GM12878 (cell line): Measurements from ENCODE around the gene SUSD2. TPM values are rescaled to one million over a fixed set of nuclear protein-coding genes. Genes with fewer than 3 reads are reported as not detected.

Experiments
- ATAC-seq: fragments of 200-7000 bp; cut with Tn5 transposase; 3 replicates; pipeline ENCODE4 v1.9.1; 2020; ENCODE audit warnings: mild to moderate bottlenecking, moderate library complexity
- BruUV-seq: library from RNA; stranded (reverse); fragments of 400-500 nt; replicated peaks from 2 replicates; lab custom pipeline; 2021; lab: Mats Ljungman, UMichigan
- CTCF ChIA-PET: fragments of 300-600 bp; sonication (Branson Sonifier 250); formaldehyde crosslinking; extraction: SDS; loops from one replicate; lab custom pipeline; 2021; ENCODE audit warnings: inconsistent platforms; lab: Yijun Ruan, JAX
- POLR2A ChIA-PET: fragments of 350-600 bp; formaldehyde crosslinking; extraction: SDS; loops from one replicate; lab custom pipeline; 2021; ENCODE audit warnings: inconsistent platforms; lab: Charles Lee
- RAD21 ChIA-PET: fragments of 300-600 bp; sonication (Branson Sonifier 250); formaldehyde crosslinking; loops from one replicate; lab custom pipeline; 2023; ENCODE audit warnings: antibody characterized with exemption; ENCODE audit not compliant: unreplicated experiment; lab: Charles Lee
- SMC1A ChIA-PET: fragments of 300-600 bp; sonication (Branson Sonifier 250); formaldehyde crosslinking; loops from one replicate; lab custom pipeline; 2023; ENCODE audit not compliant: unreplicated experiment, uncharacterized antibody; lab: Charles Lee
- DNase-seq: peaks from one replicate; pipeline ENCODE4 v3.0.0-alpha.2; 2011; ENCODE audit warnings: low read depth, low spot score
- FAIRE-seq: peaks from 3 replicates; lab custom pipeline; 2011; peaks lifted over from hg19 to GRCh38; lab: Jason Lieb, UNC
- H2AFZ ChIP-seq: 2 replicates; pipeline ENCODE4 v1.6.0; 2011; ENCODE audit warnings: low read depth, low read length, control low read depth; ENCODE audit not compliant: control insufficient read depth
- H3K27ac ChIP-seq: 2 replicates; pipeline ENCODE4 v1.5.1; 2011; ENCODE audit warnings: control low read depth; ENCODE audit not compliant: control insufficient read depth, insufficient read depth
- H3K27me3 ChIP-seq, 2 experiments: replicated peaks in 1 of 2; 2 replicates each; pipeline versions ENCODE4 v1.6.0 to v1.6.1; 2011; ENCODE audit warnings: low read length in 1 of 2; ENCODE audit not compliant: control insufficient read depth in 2 of 2, insufficient read depth in 2 of 2
- H3K36me3 ChIP-seq, 2 experiments: 2 replicates each; pipeline ENCODE4 v1.5.1; 2011; ENCODE audit warnings: low read length in 1 of 2; ENCODE audit not compliant: control insufficient read depth in 2 of 2, insufficient read depth in 2 of 2
- H3K4me1 ChIP-seq: 2 replicates; pipeline ENCODE4 v1.6.1; 2011; ENCODE audit warnings: mild to moderate bottlenecking, low read length, moderate library complexity, mixed read lengths; ENCODE audit not compliant: control insufficient read depth, insufficient read depth
- H3K4me2 ChIP-seq: 2 replicates; pipeline ENCODE4 v1.6.0; 2011; ENCODE audit warnings: control low read depth; ENCODE audit not compliant: control insufficient read depth, insufficient read depth
- H3K4me3 ChIP-seq: fragments of 200-600 bp; sonication (generic); 2 replicates; pipeline ENCODE4 v1.5.1; 2016
- H3K79me2 ChIP-seq: 2 replicates; pipeline ENCODE4 v1.6.0; 2011; ENCODE audit warnings: low read length; ENCODE audit not compliant: control insufficient read depth, insufficient read depth
- H3K9ac ChIP-seq: 2 replicates; pipeline ENCODE4 v1.8.0; 2011; ENCODE audit warnings: low read length, control low read depth, mixed read lengths; ENCODE audit not compliant: control insufficient read depth, insufficient read depth
- H3K9me3 ChIP-seq: replicated peaks from 3 replicates; pipeline ENCODE4 v1.5.1; 2011; ENCODE audit warnings: mild to moderate bottlenecking, low read length; ENCODE audit not compliant: control insufficient read depth, insufficient read depth
- H4K20me1 ChIP-seq: 2 replicates; pipeline ENCODE4 v1.6.0; 2011; ENCODE audit not compliant: control insufficient read depth, insufficient read depth
- CBFB ChIP-seq: IDR thresholded peaks from 2 replicates; pipeline ENCODE4 v1.6.1; 2016; ENCODE audit warnings: antibody characterized with exemption, low read depth
- HDAC6 ChIP-seq: fragments of 200-600 bp; sonication (generic); IDR thresholded peaks from one replicate; pipeline ENCODE4 v1.8.0; 2017; ENCODE audit warnings: antibody characterized with exemption; ENCODE audit not compliant: unreplicated experiment
- LARP7 ChIP-seq: fragments of 450-650 bp; IDR thresholded peaks from 2 replicates; pipeline ENCODE4 v1.6.1; 2017; ENCODE audit warnings: mild to moderate bottlenecking
- POLR2A ChIP-seq: IDR thresholded peaks from 2 replicates; pipeline ENCODE4 v1.6.1; 2011; ENCODE audit warnings: low read depth, mild to moderate bottlenecking, low read length
- RELB ChIP-seq: fragments of 450-650 bp; IDR thresholded peaks from 2 replicates; pipeline ENCODE4 v1.6.1; 2017; ENCODE audit warnings: low read depth, mild to moderate bottlenecking, moderate library complexity
- SMAD1 ChIP-seq: fragments of 450-650 bp; IDR thresholded peaks from 2 replicates; pipeline ENCODE4 v1.6.1; 2018; ENCODE audit warnings: mild to moderate bottlenecking, low read depth; ENCODE audit not compliant: partially characterized antibody
- TCF3 ChIP-seq: IDR thresholded peaks from 2 replicates; pipeline ENCODE4 v1.6.1; 2012; ENCODE audit warnings: low read depth, mild to moderate bottlenecking, low read length, borderline replicate concordance; ENCODE audit not compliant: insufficient read depth
- WGBS: methylation state at CpG from one replicate; pipeline ENCODE4 v1.1.6; 2016; ENCODE audit warnings: low lambda C conversion rate; ENCODE audit not compliant: insufficient replicate concordance, insufficient coverage; ENCODE audit errors: missing lambda C conversion rate; 5-methylcytosine and 5-hydroxymethylcytosine counted together
- in situ Hi-C: fragments of 300-500 bp; cut with MboI; formaldehyde crosslinking; loops from 9 replicates; pipeline ENCODE4 v1.14.3; 2018; ENCODE audit warnings: mixed read lengths
- intact Hi-C: fragments of 100-400 bp; cut with micrococcal nuclease; formaldehyde crosslinking; loops from one replicate; pipeline ENCODE4 v1.14.2; 2022; ENCODE audit not compliant: unreplicated experiment
- polyA plus RNA-seq, 11 experiments: library from polyadenylated mRNA; depleted of rRNA in 4 of 11; unstranded in 6 of 11; stranded (reverse) in 5 of 11; fragments of >200 nt; fragmentation: Nextera tagmentation in 4 of 11; fragmentation: Illumina TruSeq in 1 of 11; extraction: Ambion mirVana in 4 of 11; extraction: Trizol in 1 of 11; gene quantifications; 1 replicate in 1 of 11; 2 replicates in 10 of 11; pipeline versions ENCODE4 v1.2.1 to v1.2.3, GENCODE V29; 2011 to 2016; ENCODE audit warnings: inconsistent platforms in 2 of 11, missing spikeins in 2 of 11, low read depth in 1 of 11
- total RNA-seq, 4 experiments: library from RNA; depleted of rRNA in 3 of 4; stranded (reverse); fragments of >200 nt in 3 of 4; fragmentation: Illumina TruSeq in 1 of 4; extraction: Trizol in 1 of 4; gene quantifications; 2 replicates each; pipeline versions ENCODE4 v1.2.1 to v1.2.3, GENCODE V29; 2013 to 2021
- TF ChIP-seq, protein P1 (sequence below): fragments of 450-650 bp; formaldehyde crosslinking; IDR thresholded peaks from 2 replicates; pipeline ENCODE4 v1.4.0; 2020; ENCODE audit warnings: mild to moderate bottlenecking, moderate library complexity
- TF ChIP-seq, protein P2 (sequence below): fragments of 450-650 bp; IDR thresholded peaks from 2 replicates; pipeline ENCODE4 v1.6.1; 2017; ENCODE audit warnings: borderline replicate concordance

The SUSD2 gene
- total and polyA plus RNA-seq, 10 of the 15 experiments (the other 5 are each of a cell fraction or from before 2014, with no cell fraction given), result 0.04 to 0.31 (median 0.11) TPM; not detected in 5

GRCh38 chr22:24200619-24201212, 19.4 kb downstream of the SUSD2 start:
- WGBS, result 17% methylated on average over 7 of the region's 7 CpGs
- Histone ChIP-seq H3K27me3 (no peaks in the 10 kb centered on the region), H3K4me1 (peaks cover 3% of the 10 kb centered on the region), H3K9ac (no peak overlapping the region), H2AFZ (no peak overlapping the region), H3K9me3 (no peaks in the 10 kb centered on the region), H3K36me3 (no peaks in the 10 kb centered on the region), H3K4me2 (no peak overlapping the region), H3K79me2 (no peaks in the 10 kb centered on the region), H4K20me1 (no peaks in the 10 kb centered on the region), H3K4me3 (no peak overlapping the region), H3K27ac (no peak overlapping the region)
- DNase-seq, result no peak
- in situ Hi-C loops, result no loop called here
- no peak for TF ChIP-seq HDAC6
- no peak for TF ChIP-seq CBFB
- TF ChIP-seq TCF3, result no peak
- TF ChIP-seq LARP7, result no peak
- no peak for TF ChIP-seq SMAD1
- TF ChIP-seq, protein P1, sequence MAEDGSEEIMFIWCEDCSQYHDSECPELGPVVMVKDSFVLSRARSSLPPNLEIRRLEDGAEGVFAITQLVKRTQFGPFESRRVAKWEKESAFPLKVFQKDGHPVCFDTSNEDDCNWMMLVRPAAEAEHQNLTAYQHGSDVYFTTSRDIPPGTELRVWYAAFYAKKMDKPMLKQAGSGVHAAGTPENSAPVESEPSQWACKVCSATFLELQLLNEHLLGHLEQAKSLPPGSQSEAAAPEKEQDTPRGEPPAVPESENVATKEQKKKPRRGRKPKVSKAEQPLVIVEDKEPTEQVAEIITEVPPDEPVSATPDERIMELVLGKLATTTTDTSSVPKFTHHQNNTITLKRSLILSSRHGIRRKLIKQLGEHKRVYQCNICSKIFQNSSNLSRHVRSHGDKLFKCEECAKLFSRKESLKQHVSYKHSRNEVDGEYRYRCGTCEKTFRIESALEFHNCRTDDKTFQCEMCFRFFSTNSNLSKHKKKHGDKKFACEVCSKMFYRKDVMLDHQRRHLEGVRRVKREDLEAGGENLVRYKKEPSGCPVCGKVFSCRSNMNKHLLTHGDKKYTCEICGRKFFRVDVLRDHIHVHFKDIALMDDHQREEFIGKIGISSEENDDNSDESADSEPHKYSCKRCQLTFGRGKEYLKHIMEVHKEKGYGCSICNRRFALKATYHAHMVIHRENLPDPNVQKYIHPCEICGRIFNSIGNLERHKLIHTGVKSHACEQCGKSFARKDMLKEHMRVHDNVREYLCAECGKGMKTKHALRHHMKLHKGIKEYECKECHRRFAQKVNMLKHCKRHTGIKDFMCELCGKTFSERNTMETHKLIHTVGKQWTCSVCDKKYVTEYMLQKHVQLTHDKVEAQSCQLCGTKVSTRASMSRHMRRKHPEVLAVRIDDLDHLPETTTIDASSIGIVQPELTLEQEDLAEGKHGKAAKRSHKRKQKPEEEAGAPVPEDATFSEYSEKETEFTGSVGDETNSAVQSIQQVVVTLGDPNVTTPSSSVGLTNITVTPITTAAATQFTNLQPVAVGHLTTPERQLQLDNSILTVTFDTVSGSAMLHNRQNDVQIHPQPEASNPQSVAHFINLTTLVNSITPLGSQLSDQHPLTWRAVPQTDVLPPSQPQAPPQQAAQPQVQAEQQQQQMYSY (CRISPR knock-in tag), result no peak
- TF ChIP-seq, protein P2, sequence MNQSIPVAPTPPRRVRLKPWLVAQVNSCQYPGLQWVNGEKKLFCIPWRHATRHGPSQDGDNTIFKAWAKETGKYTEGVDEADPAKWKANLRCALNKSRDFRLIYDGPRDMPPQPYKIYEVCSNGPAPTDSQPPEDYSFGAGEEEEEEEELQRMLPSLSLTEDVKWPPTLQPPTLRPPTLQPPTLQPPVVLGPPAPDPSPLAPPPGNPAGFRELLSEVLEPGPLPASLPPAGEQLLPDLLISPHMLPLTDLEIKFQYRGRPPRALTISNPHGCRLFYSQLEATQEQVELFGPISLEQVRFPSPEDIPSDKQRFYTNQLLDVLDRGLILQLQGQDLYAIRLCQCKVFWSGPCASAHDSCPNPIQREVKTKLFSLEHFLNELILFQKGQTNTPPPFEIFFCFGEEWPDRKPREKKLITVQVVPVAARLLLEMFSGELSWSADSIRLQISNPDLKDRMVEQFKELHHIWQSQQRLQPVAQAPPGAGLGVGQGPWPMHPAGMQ, result no peak
- no peak for TF ChIP-seq POLR2A
- no peak for TF ChIP-seq RELB
- POLR2A ChIA-PET, result no interaction called here
- RAD21 ChIA-PET, result no interaction called here
- no TSS peak for BruUV-seq
- intact Hi-C loops, result no loop called here
- no peak for ATAC-seq
- FAIRE-seq, result no peak
- SMC1A ChIA-PET, result interaction anchor here (1.6 kb wide), 1 partner anchor 10 kb away, joined by 4 read pairs; no protein-coding TSS in a partner anchor
- CTCF ChIA-PET, result interaction anchor here (0.7 to 1.0 kb wide), 3 partner anchors 31 to 175 kb away, joined by 3 read pairs; no protein-coding TSS in a partner anchor
